Measurements from ENCODE around the gene R3HDM2. TPM values are rescaled to one million over a fixed set of nuclear protein-coding genes. Genes with fewer than 3 reads are reported as not detected.
A peak's percentile ranks its signal among the peaks of the same experiment; 100 is the strongest.

Gene R3HDM2
- total RNA-seq, 3 donors from 2014 or later = 31.6 to 43.0 (median 35.7) TPM

DNA sequence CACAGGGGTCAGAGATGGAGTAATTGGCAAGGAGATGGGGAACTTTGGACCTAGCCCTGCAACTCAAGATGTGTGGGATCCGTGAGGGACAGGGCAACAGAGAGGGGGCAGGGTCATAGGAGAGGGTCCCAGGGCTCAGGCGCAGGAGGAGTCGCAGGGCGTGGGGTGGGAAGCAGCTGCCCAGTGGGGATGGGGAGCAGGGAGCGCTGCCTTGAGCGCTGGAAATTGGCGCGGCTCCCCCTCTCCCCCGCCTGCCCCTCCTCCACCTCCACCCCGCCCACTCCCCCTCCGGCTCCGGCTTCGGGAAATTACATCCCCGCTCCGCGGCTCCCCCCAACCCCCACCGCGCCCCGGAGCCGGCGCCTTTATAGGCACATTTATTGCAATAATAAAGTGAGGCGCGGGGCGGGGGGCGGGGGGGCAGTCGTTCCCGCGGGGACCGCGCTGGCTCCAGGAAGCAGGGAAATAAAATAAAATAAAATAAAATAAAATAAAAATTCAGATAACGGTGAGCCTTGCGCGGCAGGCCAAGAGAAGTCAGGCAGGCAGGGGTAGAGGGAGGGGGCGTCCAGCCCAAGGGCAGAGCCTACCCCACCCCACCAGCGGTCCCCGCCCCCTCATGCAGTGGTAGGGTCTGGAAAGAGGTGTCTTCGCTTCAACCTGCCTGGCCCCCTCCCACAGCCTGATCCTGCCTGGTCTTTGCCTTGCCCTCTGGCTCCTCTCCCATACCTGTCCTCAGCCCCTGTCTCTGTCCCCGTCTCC, 210.7 kb downstream of the R3HDM2 start:
- no peak for DNase-seq (ENCODE audit: low spot score in 2 of 2)
- intact Hi-C loops (cut with DNase I; ENCODE audit: low total_unique reads) = no loop called here
- no peak for TF ChIP-seq POLR2AphosphoS5 (IDR thresholded peaks at IDR 0.05)
- TF ChIP-seq POLR2A (IDR thresholded peaks at IDR 0.05) = no peak
- peaks cover 12 to 86% of the 10 kb centered on the region in 2 donors for H3K27me3 ChIP-seq
- H3K4me3 ChIP-seq = no peak overlapping the region
- H3K27ac ChIP-seq = no peak overlapping the region
- H3K9me3 ChIP-seq = no peaks in the 10 kb centered on the region
- peaks cover 7 to 8% of the 10 kb centered on the region in 2 donors for H3K4me1 ChIP-seq
- H3K36me3 ChIP-seq = no peaks in the 10 kb centered on the region

GRCh38 chr12:57219205-57219992, 211.4 kb downstream of the R3HDM2 start:
- TF ChIP-seq POLR2AphosphoS5 (IDR thresholded peaks at IDR 0.05) = no peak
- TF ChIP-seq POLR2A (IDR thresholded peaks at IDR 0.05) = no peak
- TF ChIP-seq CTCF (IDR thresholded peaks at IDR 0.05) = no peak
- H3K27me3 ChIP-seq = peaks cover 12 to 83% of the 10 kb centered on the region in 2 donors
- no peak overlapping the region for H3K27ac ChIP-seq
- no peaks in the 10 kb centered on the region for H3K9me3 ChIP-seq
- H3K36me3 ChIP-seq = no peaks in the 10 kb centered on the region
- H3K4me1 ChIP-seq = peaks cover 7 to 8% of the 10 kb centered on the region in 2 donors
- DNase-seq (ENCODE audit: low spot score in 2 of 2) = no peak
- H3K4me3 ChIP-seq = no peak overlapping the region
- intact Hi-C loops (cut with DNase I; ENCODE audit: low total_unique reads) = no loop called here

- no peak for DNase-seq (ENCODE audit: low spot score in 2 of 2)
- no peaks in the 10 kb centered on the region for H3K9me3 ChIP-seq
- intact Hi-C loops (cut with DNase I; ENCODE audit: low total_unique reads) = no loop called here
- no peak overlapping the region for H3K27ac ChIP-seq
- peaks cover 7 to 8% of the 10 kb centered on the region in 2 donors for H3K4me1 ChIP-seq
- peaks cover 12 to 74% of the 10 kb centered on the region in 2 donors for H3K27me3 ChIP-seq
- H3K36me3 ChIP-seq = no peaks in the 10 kb centered on the region
- TF ChIP-seq POLR2AphosphoS5 (IDR thresholded peaks at IDR 0.05) = no peak
- TF ChIP-seq CTCF (IDR thresholded peaks at IDR 0.05) = no peak
- no peak overlapping the region for H3K4me3 ChIP-seq
Observed at GRCh38 chr12:57218030-57218853, 212.6 kb downstream of the R3HDM2 start.

DNA sequence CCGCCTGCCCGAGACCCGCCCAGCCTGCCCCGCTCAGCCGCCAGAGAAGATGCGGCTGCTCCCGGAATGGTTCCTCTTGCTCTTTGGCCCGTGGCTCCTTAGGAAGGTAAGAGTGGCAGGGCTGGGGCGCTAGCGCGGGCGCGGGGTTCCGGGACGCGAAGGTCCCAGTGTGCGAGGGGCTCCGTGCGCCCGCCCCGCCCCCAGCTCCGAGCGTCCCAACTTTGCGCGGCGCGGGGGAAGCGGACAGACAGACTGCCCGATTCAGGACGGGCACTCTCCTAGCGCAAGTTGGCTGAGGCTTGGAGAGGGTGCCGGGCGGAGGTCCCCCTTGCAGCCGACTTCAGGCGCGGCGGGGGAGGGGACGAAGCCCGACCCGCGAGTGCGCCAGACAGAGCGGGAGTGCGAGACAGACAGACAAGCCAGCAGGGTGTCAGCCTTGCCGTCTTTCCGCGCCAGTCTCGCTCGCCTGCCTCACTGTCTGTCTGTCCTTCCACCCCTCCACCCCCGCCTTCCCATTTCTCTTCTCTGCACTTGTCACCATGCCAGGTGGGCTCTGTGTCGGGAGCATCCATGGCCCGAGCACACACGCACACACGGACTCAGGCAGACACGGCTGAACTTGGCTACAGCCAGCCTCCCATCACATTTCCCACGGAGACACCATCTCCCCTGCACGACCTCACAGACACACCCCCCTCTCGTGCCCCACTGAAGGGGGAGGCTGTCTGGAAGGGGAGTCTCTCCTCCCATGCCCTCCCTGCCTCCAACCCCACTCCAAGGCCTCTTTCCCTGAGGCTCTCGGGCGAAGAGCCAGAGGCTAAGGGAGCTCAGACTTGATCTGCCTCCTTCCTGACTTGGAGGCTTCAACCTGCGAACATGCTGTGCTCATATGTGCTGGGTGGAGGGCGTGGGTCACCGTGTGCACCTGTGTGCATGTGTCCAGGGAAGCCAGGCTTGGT, 213.6 kb downstream of the R3HDM2 start:
- Histone ChIP-seq H3K27me3 (peaks cover 10 to 64% of the 10 kb centered on the region in 2 donors), H3K9me3 (no peaks in the 10 kb centered on the region), H3K4me3 (peak overlapping the region; percentile 28 to 78 (median 53)), H3K36me3 (no peaks in the 10 kb centered on the region), H3K4me1 (peaks cover 7 to 8% of the 10 kb centered on the region in 2 donors), H3K27ac (no peak overlapping the region)
- TF ChIP-seq POLR2AphosphoS5 (IDR thresholded peaks at IDR 0.05) (no peak), POLR2A (IDR thresholded peaks at IDR 0.05) (no peak), CTCF (IDR thresholded peaks at IDR 0.05) (no peak)
- intact Hi-C loops (cut with DNase I; ENCODE audit: low total_unique reads) = no loop called here
- no peak for DNase-seq (ENCODE audit: low spot score in 2 of 2)

Measured in breast epithelium (tissue), 4 donors.